Measurements from ENCODE around the gene HEXIM2.
"Not testable (repeated sequence)": the region's sequence is repeated elsewhere in the genome, so short reads cannot be mapped to it uniquely, and the experiment has no call there.

Gene HEXIM2, protein sequence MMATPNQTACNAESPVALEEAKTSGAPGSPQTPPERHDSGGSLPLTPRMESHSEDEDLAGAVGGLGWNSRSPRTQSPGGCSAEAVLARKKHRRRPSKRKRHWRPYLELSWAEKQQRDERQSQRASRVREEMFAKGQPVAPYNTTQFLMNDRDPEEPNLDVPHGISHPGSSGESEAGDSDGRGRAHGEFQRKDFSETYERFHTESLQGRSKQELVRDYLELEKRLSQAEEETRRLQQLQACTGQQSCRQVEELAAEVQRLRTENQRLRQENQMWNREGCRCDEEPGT

GRCh38 chr17:45161288-45162024, at the start of gene HEXIM2:
HEXIM2 (plus strand) TSS chr17:45161875; CDS start chr17:45162794, 919 bp downstream.
- peak; percentile 99 for DNase-seq

GRCh38 chr17:45112559-45113423, 48.9 kb upstream of the HEXIM2 start:
- DNase-seq = no peak

- DNase-seq = no peak
Observed at GRCh38 chr17:45113424-45113754, 48.3 kb upstream of the HEXIM2 start.

DNA sequence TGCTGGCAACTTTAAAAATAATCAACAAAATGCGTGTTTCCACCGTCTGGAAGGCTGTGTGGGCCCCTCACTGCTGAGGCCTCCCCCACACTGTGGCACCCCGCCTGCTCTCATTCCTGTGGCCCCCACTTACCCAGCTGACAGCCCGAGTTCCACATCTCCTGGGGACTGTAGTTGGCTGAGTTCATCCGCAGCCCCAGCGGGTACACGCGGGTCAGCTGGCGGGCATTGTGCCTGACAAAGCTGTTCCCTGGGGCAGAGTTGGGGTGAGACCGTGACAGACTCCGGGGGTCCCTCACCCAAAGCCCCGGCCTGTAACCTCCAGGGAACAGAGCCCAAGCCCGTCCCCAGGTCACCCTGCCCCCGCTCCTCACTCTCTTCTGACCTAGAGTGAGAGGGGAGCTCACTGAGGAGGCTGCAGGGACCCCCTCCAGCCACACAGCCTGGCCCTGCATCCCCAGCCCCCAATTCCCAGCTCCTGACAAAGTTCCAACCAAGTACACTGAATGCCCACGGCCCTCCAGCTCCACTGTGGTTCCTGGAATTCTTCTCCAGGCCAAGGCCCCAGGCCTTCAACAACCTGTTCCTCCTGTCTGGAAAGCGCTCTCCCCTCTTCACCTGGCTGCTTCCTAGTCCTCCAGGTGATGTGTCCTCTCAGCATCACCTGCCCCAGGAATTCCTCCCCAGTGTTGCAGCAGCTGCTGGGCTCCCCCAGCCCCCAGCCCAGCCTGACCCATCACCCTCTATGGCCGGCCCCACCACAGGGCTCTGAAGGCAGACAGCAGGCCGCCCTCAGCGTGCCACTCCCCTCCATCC, 47.4 kb upstream of the HEXIM2 start:
- no peak for DNase-seq

- no peak for DNase-seq
Observed at GRCh38 chr17:45115015-45115625, 46.6 kb upstream of the HEXIM2 start.

DNA sequence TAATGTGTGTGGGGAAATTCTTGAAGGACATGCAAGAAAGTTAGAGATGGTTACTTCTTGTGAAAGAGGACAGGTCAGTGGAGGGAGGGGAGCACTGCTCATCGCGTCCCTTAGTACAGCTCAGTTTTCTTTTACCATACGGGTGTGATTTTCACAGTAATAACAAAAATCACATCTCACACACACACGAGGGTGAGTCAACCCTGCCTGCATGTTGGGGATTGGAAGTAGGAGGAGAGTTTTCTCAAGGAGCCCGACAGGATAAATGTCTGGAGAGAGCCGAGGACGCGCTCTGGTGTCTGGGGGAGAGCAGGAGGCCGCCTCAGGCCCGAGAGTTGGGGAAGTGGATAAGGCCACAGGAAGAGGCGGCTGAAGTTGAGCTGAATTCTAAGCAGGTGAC, 45.8 kb upstream of the HEXIM2 start:
- DNase-seq = no peak

DNA sequence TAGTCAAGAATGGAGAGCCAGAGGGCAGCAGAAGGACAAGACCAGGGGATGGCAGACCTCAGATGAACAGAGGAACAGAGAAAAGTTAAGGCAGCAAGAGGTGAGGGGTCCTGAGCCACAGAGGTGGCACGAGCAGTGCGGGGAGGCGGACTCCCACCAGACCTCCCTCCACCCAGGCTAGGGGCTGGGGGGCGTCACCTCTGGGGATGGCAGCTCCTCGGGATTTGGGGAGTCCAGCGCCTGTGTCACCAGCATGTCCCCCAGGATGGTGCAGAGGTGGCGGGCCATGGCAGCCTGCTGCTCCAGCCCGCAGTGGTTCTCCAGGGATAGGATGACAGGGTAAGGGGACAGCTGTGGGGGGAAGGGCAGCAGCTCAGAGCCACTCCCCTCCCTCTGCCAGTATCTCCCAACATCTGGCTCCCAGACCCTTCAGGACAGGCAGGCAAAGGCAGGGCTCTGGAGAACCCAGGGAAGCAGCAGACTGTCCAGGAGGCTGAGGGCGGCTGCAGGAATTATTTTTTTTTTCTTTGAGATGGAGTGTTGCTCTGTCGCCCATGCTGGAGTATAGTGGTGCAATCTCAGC, 45.1 kb upstream of the HEXIM2 start:
- DNase-seq = no peak

DNA sequence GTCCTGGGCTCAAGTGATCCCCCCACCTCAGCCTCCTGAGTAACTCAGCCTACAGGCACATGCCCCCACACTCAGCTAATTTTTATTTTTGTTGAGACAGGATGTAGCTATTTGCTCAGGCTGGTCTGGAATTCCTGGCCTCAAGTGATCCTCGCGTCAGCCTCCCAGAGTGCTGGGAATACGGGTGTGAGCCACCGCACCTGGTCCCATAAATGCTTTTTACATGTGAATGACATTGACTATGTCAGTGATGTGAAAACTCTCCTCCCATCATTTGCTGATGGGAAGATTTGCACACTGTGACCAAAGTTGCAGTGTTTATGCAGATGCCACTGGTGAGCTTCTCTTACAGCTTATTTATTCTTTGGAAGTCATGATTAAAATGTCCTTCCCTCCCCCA, 44.3 kb upstream of the HEXIM2 start:
- DNase-seq = no peak

- no peak for DNase-seq
Observed at GRCh38 chr17:45117848-45118646, 43.6 kb upstream of the HEXIM2 start.

DNA sequence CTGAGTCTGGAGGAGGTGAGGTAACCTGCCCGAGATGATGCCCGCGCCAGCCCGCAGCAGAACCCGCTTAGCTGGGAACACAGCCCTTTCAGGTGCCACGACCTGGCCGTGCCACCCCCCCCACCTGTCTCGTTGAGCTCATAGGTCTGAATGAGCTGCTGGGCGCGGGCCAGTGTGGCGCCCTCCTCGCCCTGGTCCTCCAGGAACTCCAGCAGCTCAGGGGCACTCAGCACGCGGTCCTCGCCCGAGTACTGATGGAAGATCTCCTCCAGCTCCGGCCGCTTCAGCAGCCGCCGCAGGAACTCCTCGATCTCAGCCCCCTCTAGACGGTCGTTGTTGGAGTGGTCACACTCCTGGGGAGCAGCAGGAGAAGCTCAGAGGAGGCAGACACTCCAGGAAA, 43.0 kb upstream of the HEXIM2 start:
- DNase-seq = no peak

GRCh38 chr17:45119964-45120363, 41.7 kb upstream of the HEXIM2 start:
- no peak for DNase-seq

- DNase-seq = no peak
Observed at GRCh38 chr17:45120558-45120957, 41.1 kb upstream of the HEXIM2 start.

- DNase-seq = no peak
Observed at GRCh38 chr17:45121055-45121454, 40.6 kb upstream of the HEXIM2 start.

- DNase-seq = no peak
Observed at GRCh38 chr17:45123076-45123770, 38.5 kb upstream of the HEXIM2 start.

DNA sequence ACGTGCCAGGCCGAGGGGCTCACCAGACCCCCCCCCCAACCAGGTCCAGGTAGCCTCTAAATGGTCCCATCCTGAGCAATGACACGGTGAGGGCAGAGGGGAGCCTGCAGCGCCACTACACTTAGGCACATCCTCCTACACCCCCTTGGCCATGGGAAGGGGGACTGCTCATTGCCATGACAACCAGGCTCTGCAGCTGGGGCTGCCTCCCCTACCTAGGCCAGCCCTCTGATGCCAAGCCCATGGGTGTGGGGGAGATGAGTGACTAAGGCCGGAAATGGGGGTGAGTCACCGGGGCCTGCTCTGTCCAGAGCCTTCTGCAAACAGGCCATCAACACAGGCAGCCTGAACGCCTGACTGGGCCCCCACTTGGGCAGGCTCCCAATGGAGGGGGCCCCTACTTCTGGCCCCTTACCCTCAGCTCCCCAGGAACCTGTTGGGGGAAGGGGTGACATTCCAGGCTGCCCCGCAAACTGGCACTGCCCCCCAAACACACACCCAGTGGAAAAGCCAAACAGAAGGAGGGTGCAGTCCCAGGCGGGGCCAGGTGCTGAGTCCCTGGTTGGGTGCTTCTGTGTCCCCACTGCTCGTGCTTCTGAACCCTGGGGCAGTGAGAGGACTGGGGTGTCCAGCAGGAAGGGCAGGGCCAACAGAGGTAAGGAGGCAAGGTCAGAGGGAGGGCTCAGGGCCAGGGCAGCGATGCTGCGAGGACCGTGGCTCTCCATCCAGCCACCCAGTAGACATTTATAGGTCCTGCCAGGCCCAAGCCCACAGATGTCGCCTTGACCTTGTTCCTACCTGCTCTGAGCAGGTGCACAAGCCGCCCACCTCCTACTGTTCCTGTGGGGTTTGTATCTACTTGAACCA, 37.5 kb upstream of the HEXIM2 start:
- no peak for DNase-seq

- DNase-seq = not testable (repeated sequence)
Observed at GRCh38 chr17:45124797-45125122, 36.9 kb upstream of the HEXIM2 start.

DNA sequence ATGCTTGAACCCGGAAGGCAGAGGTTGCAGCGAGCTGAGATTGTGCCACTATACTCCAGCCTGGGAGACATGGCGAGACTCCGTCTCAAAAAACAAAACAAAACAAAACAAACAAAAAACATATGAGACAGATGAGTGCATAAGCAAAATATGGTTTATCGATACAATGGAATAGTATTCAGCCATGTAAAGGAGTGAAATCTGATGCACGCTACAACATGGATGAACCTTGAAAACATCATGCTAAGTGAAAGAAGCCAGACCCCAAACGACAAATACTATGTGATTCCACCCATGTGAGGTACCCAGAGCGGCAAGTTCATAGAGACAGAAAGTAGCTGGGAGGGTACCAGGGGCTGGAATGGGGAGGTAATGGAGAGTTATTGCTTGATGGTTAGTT, 36.2 kb upstream of the HEXIM2 start:
- DNase-seq = no peak

- no peak for DNase-seq
Observed at GRCh38 chr17:45127207-45127547, 34.5 kb upstream of the HEXIM2 start.

GRCh38 chr17:45127548-45128300, 34.0 kb upstream of the HEXIM2 start:
- DNase-seq = no peak

Measured in NCI-H1048 (cell line).